ENCODE data around the gene CCDC7.
"Not testable (repeated sequence)": the region's sequence is repeated elsewhere in the genome, so short reads cannot be mapped to it uniquely, and the experiment has no call there.

CCDC7 gene

GRCh38 chr10:32459051-32459698, 13.2 kb downstream of the CCDC7 start:
- no peaks in the 10 kb centered on the region for H3K4me1 ChIP-seq (ENCODE audit: control insufficient read depth, insufficient read depth, low read length)
- H3K4me2 ChIP-seq (ENCODE audit: low read length): no peak overlapping the region
- H3K9ac ChIP-seq (ENCODE audit: low read depth, low read length): no peak overlapping the region
- H3K4me3 ChIP-seq (ENCODE audit: low read length): no peak overlapping the region
- H3K27me3 ChIP-seq (ENCODE audit: control insufficient read depth, insufficient read depth, low read length): no peaks in the 10 kb centered on the region
- peaks cover 7% of the 10 kb centered on the region for H3K36me3 ChIP-seq (ENCODE audit: insufficient read depth, low read length)
- H3K9me3 ChIP-seq (replicated peaks; ENCODE audit: low read length): no peaks in the 10 kb centered on the region

- Histone ChIP-seq H3K4me1 (ENCODE audit: control insufficient read depth, insufficient read depth, low read length) (no peaks in the 10 kb centered on the region), H3K4me3 (ENCODE audit: low read length) (no peak overlapping the region), H3K36me3 (ENCODE audit: insufficient read depth, low read length) (peaks cover 5% of the 10 kb centered on the region), H3K4me2 (ENCODE audit: low read length) (no peak overlapping the region), H3K9me3 (replicated peaks; ENCODE audit: low read length) (no peaks in the 10 kb centered on the region), H3K9ac (ENCODE audit: low read depth, low read length) (no peak overlapping the region), H3K27me3 (ENCODE audit: control insufficient read depth, insufficient read depth, low read length) (no peaks in the 10 kb centered on the region)
These were observed 15.3 kb downstream of the CCDC7 start for GRCh38 chr10:32461203-32461602.

GRCh38 chr10:32471232-32471631, 25.3 kb downstream of the CCDC7 start:
- Histone ChIP-seq H3K4me1 (ENCODE audit: control insufficient read depth, insufficient read depth, low read length) (no peaks in the 10 kb centered on the region), H3K9ac (ENCODE audit: low read depth, low read length) (no peak overlapping the region), H3K27me3 (ENCODE audit: control insufficient read depth, insufficient read depth, low read length) (no peaks in the 10 kb centered on the region), H3K36me3 (ENCODE audit: insufficient read depth, low read length) (peaks cover 3% of the 10 kb centered on the region), H3K4me3 (ENCODE audit: low read length) (no peak overlapping the region), H3K9me3 (replicated peaks; ENCODE audit: low read length) (no peaks in the 10 kb centered on the region), H3K4me2 (ENCODE audit: low read length) (no peak overlapping the region)

GRCh38 chr10:32477499-32477898, 31.6 kb downstream of the CCDC7 start:
- Histone ChIP-seq H3K4me3 (ENCODE audit: low read length) (no peak overlapping the region), H3K4me2 (ENCODE audit: low read length) (no peak overlapping the region), H3K9ac (ENCODE audit: low read depth, low read length) (no peak overlapping the region), H3K4me1 (ENCODE audit: control insufficient read depth, insufficient read depth, low read length) (no peaks in the 10 kb centered on the region), H3K36me3 (ENCODE audit: insufficient read depth, low read length) (peaks cover 7% of the 10 kb centered on the region), H3K9me3 (replicated peaks; ENCODE audit: low read length) (no peaks in the 10 kb centered on the region), H3K27me3 (ENCODE audit: control insufficient read depth, insufficient read depth, low read length) (no peaks in the 10 kb centered on the region)

- H3K27me3 ChIP-seq (ENCODE audit: control insufficient read depth, insufficient read depth, low read length): no peaks in the 10 kb centered on the region
- no peak overlapping the region for H3K4me3 ChIP-seq (ENCODE audit: low read length)
- no peak overlapping the region for H3K9ac ChIP-seq (ENCODE audit: low read depth, low read length)
- no peaks in the 10 kb centered on the region for H3K4me1 ChIP-seq (ENCODE audit: control insufficient read depth, insufficient read depth, low read length)
- H3K9me3 ChIP-seq (replicated peaks; ENCODE audit: low read length): no peaks in the 10 kb centered on the region
- peaks cover 4% of the 10 kb centered on the region for H3K36me3 ChIP-seq (ENCODE audit: insufficient read depth, low read length)
- H3K4me2 ChIP-seq (ENCODE audit: low read length): no peak overlapping the region
These were observed 35.7 kb downstream of the CCDC7 start for GRCh38 chr10:32481606-32482005.

GRCh38 chr10:32483019-32483502, 37.1 kb downstream of the CCDC7 start:
- H3K27me3 ChIP-seq (ENCODE audit: control insufficient read depth, insufficient read depth, low read length); H3K4me2 ChIP-seq (ENCODE audit: low read length); H3K9me3 ChIP-seq (replicated peaks; ENCODE audit: low read length); H3K9ac ChIP-seq (ENCODE audit: low read depth, low read length); H3K4me1 ChIP-seq (ENCODE audit: control insufficient read depth, insufficient read depth, low read length); H3K4me3 ChIP-seq (ENCODE audit: low read length); H3K36me3 ChIP-seq (ENCODE audit: insufficient read depth, low read length): not testable (repeated sequence)

GRCh38 chr10:32488038-32488437, 42.1 kb downstream of the CCDC7 start:
- not testable (repeated sequence) for H3K4me2 ChIP-seq (ENCODE audit: low read length); H3K27me3 ChIP-seq (ENCODE audit: control insufficient read depth, insufficient read depth, low read length); H3K36me3 ChIP-seq (ENCODE audit: insufficient read depth, low read length); H3K4me1 ChIP-seq (ENCODE audit: control insufficient read depth, insufficient read depth, low read length); H3K9ac ChIP-seq (ENCODE audit: low read depth, low read length); H3K4me3 ChIP-seq (ENCODE audit: low read length); H3K9me3 ChIP-seq (replicated peaks; ENCODE audit: low read length)

- Histone ChIP-seq H3K9me3 (replicated peaks; ENCODE audit: low read length) (peaks cover 3% of the 10 kb centered on the region), H3K4me2 (ENCODE audit: low read length) (no peak overlapping the region), H3K9ac (ENCODE audit: low read depth, low read length) (no peak overlapping the region), H3K4me3 (ENCODE audit: low read length) (no peak overlapping the region), H3K4me1 (ENCODE audit: control insufficient read depth, insufficient read depth, low read length) (no peaks in the 10 kb centered on the region), H3K36me3 (ENCODE audit: insufficient read depth, low read length) (no peaks in the 10 kb centered on the region), H3K27me3 (ENCODE audit: control insufficient read depth, insufficient read depth, low read length) (no peaks in the 10 kb centered on the region)
These were observed 43.2 kb downstream of the CCDC7 start for GRCh38 chr10:32489158-32489557.

GRCh38 chr10:32489901-32490300, 44.0 kb downstream of the CCDC7 start:
- no peaks in the 10 kb centered on the region for H3K27me3 ChIP-seq (ENCODE audit: control insufficient read depth, insufficient read depth, low read length)
- peaks cover 3% of the 10 kb centered on the region for H3K9me3 ChIP-seq (replicated peaks; ENCODE audit: low read length)
- H3K4me3 ChIP-seq (ENCODE audit: low read length): no peak overlapping the region
- H3K36me3 ChIP-seq (ENCODE audit: insufficient read depth, low read length): no peaks in the 10 kb centered on the region
- H3K4me1 ChIP-seq (ENCODE audit: control insufficient read depth, insufficient read depth, low read length): no peaks in the 10 kb centered on the region
- no peak overlapping the region for H3K4me2 ChIP-seq (ENCODE audit: low read length)
- no peak overlapping the region for H3K9ac ChIP-seq (ENCODE audit: low read depth, low read length)

GRCh38 chr10:32494562-32494961, 48.6 kb downstream of the CCDC7 start:
- H3K4me3 ChIP-seq (ENCODE audit: low read length); H3K4me1 ChIP-seq (ENCODE audit: control insufficient read depth, insufficient read depth, low read length); H3K4me2 ChIP-seq (ENCODE audit: low read length): not testable (repeated sequence)

GRCh38 chr10:32500136-32500535, 54.2 kb downstream of the CCDC7 start:
- not testable (repeated sequence) for H3K9me3 ChIP-seq (replicated peaks; ENCODE audit: low read length); H3K36me3 ChIP-seq (ENCODE audit: insufficient read depth, low read length); H3K9ac ChIP-seq (ENCODE audit: low read depth, low read length); H3K27me3 ChIP-seq (ENCODE audit: control insufficient read depth, insufficient read depth, low read length); H3K4me2 ChIP-seq (ENCODE audit: low read length); H3K4me1 ChIP-seq (ENCODE audit: control insufficient read depth, insufficient read depth, low read length); H3K4me3 ChIP-seq (ENCODE audit: low read length)

More at GRCh38 chr10:32494562-32494961, 48.6 kb downstream of the CCDC7 start:
- H3K9ac ChIP-seq (ENCODE audit: low read depth, low read length); H3K36me3 ChIP-seq (ENCODE audit: insufficient read depth, low read length); H3K27me3 ChIP-seq (ENCODE audit: control insufficient read depth, insufficient read depth, low read length); H3K9me3 ChIP-seq (replicated peaks; ENCODE audit: low read length): not testable (repeated sequence)

- Histone ChIP-seq H3K9ac (ENCODE audit: low read depth, low read length) (no peak overlapping the region), H3K9me3 (replicated peaks; ENCODE audit: low read length) (no peaks in the 10 kb centered on the region), H3K4me2 (ENCODE audit: low read length) (no peak overlapping the region), H3K27me3 (ENCODE audit: control insufficient read depth, insufficient read depth, low read length) (no peaks in the 10 kb centered on the region), H3K4me3 (ENCODE audit: low read length) (no peak overlapping the region), H3K4me1 (ENCODE audit: control insufficient read depth, insufficient read depth, low read length) (no peaks in the 10 kb centered on the region), H3K36me3 (ENCODE audit: insufficient read depth, low read length) (no peaks in the 10 kb centered on the region)
These were observed 56.0 kb downstream of the CCDC7 start for GRCh38 chr10:32501906-32502305.
